ENCODE data around the gene PROZ.
A peak's percentile ranks its signal among the peaks of the same experiment; 100 is the strongest.

The PROZ gene

GRCh38 chr13:113169277-113170272, 11.1 kb downstream of the PROZ start:
- Histone ChIP-seq H3K36me3 (ENCODE audit: control insufficient read depth, insufficient read depth, low read length) (peaks cover 45% of the 10 kb centered on the region), H3K4me1 (ENCODE audit: control insufficient read depth, insufficient read depth, low read length, poor library complexity, severe bottlenecking) (peaks cover 7% of the 10 kb centered on the region), H3K27ac (ENCODE audit: low read depth, low read length, severe bottlenecking) (peak overlapping the region; percentile 5), H3K9me3 (ENCODE audit: control insufficient read depth, low read length) (no peaks in the 10 kb centered on the region), H3K4me3 (ENCODE audit: extremely low read depth, insufficient read depth, low read length, poor library complexity, severe bottlenecking) (no peak overlapping the region)
- WGBS, 2 experiments (ENCODE audit: insufficient coverage in 2 of 2): 90 to 93% methylated on average over 7 to 9 of the region's 13 CpGs

- 92 to 100% methylated on average over 3 of the region's 5 CpGs for WGBS, 2 experiments (ENCODE audit: insufficient coverage in 2 of 2)
- H3K4me1 ChIP-seq (ENCODE audit: control insufficient read depth, insufficient read depth, low read length, poor library complexity, severe bottlenecking): peaks cover 7% of the 10 kb centered on the region
- no peaks in the 10 kb centered on the region for H3K9me3 ChIP-seq (ENCODE audit: control insufficient read depth, low read length)
- H3K27ac ChIP-seq (ENCODE audit: low read depth, low read length, severe bottlenecking): no peak overlapping the region
- no peak overlapping the region for H3K4me3 ChIP-seq (ENCODE audit: extremely low read depth, insufficient read depth, low read length, poor library complexity, severe bottlenecking)
- H3K36me3 ChIP-seq (ENCODE audit: control insufficient read depth, insufficient read depth, low read length): peaks cover 54% of the 10 kb centered on the region
These were observed 12.1 kb downstream of the PROZ start for GRCh38 chr13:113170511-113170910.

GRCh38 chr13:113171250-113172125, 13.0 kb downstream of the PROZ start:
- Histone ChIP-seq H3K36me3 (ENCODE audit: control insufficient read depth, insufficient read depth, low read length) (peaks cover 63% of the 10 kb centered on the region), H3K27ac (ENCODE audit: low read depth, low read length, severe bottlenecking) (no peak overlapping the region), H3K4me1 (ENCODE audit: control insufficient read depth, insufficient read depth, low read length, poor library complexity, severe bottlenecking) (peaks cover 7% of the 10 kb centered on the region), H3K9me3 (ENCODE audit: control insufficient read depth, low read length) (no peaks in the 10 kb centered on the region), H3K4me3 (ENCODE audit: extremely low read depth, insufficient read depth, low read length, poor library complexity, severe bottlenecking) (no peak overlapping the region)
- 95% methylated on average over 32 to 34 of the region's 34 CpGs for WGBS, 2 experiments (ENCODE audit: insufficient coverage in 2 of 2)

GRCh38 chr13:113172419-113172926, 14.0 kb downstream of the PROZ start:
- no peak overlapping the region for H3K27ac ChIP-seq (ENCODE audit: low read depth, low read length, severe bottlenecking)
- peaks cover 66% of the 10 kb centered on the region for H3K36me3 ChIP-seq (ENCODE audit: control insufficient read depth, insufficient read depth, low read length)
- peaks cover 12% of the 10 kb centered on the region for H3K4me1 ChIP-seq (ENCODE audit: control insufficient read depth, insufficient read depth, low read length, poor library complexity, severe bottlenecking)
- H3K9me3 ChIP-seq (ENCODE audit: control insufficient read depth, low read length): no peaks in the 10 kb centered on the region
- no peak overlapping the region for H3K4me3 ChIP-seq (ENCODE audit: extremely low read depth, insufficient read depth, low read length, poor library complexity, severe bottlenecking)
- WGBS, 2 experiments (ENCODE audit: insufficient coverage in 2 of 2): 94 to 98% methylated on average over 11 to 13 of the region's 13 CpGs

GRCh38 chr13:113176280-113176679, 17.8 kb downstream of the PROZ start:
- Histone ChIP-seq H3K9me3 (ENCODE audit: control insufficient read depth, low read length) (no peaks in the 10 kb centered on the region), H3K27ac (ENCODE audit: low read depth, low read length, severe bottlenecking) (no peak overlapping the region), H3K4me3 (ENCODE audit: extremely low read depth, insufficient read depth, low read length, poor library complexity, severe bottlenecking) (no peak overlapping the region), H3K36me3 (ENCODE audit: control insufficient read depth, insufficient read depth, low read length) (peaks cover 76% of the 10 kb centered on the region), H3K4me1 (ENCODE audit: control insufficient read depth, insufficient read depth, low read length, poor library complexity, severe bottlenecking) (peaks cover 34% of the 10 kb centered on the region)
- 93 to 100% methylated on average over 3 of the region's 5 CpGs for WGBS, 2 experiments (ENCODE audit: insufficient coverage in 2 of 2)

GRCh38 chr13:113176822-113177221, 18.4 kb downstream of the PROZ start:
- peaks cover 76% of the 10 kb centered on the region for H3K36me3 ChIP-seq (ENCODE audit: control insufficient read depth, insufficient read depth, low read length)
- WGBS, 2 experiments (ENCODE audit: insufficient coverage in 2 of 2): 96 to 100% methylated on average over 5 to 6 of the region's 14 CpGs

GRCh38 chr13:113178070-113178895, 19.8 kb downstream of the PROZ start:
- Histone ChIP-seq H3K27ac (ENCODE audit: low read depth, low read length, severe bottlenecking) (peak overlapping the region; percentile 94), H3K4me3 (ENCODE audit: extremely low read depth, insufficient read depth, low read length, poor library complexity, severe bottlenecking) (no peak overlapping the region), H3K4me1 (ENCODE audit: control insufficient read depth, insufficient read depth, low read length, poor library complexity, severe bottlenecking) (peaks cover 34% of the 10 kb centered on the region), H3K36me3 (ENCODE audit: control insufficient read depth, insufficient read depth, low read length) (peaks cover 76% of the 10 kb centered on the region), H3K9me3 (ENCODE audit: control insufficient read depth, low read length) (no peaks in the 10 kb centered on the region)
- 85 to 90% methylated on average over 12 to 14 of the region's 25 CpGs for WGBS, 2 experiments (ENCODE audit: insufficient coverage in 2 of 2)

More at GRCh38 chr13:113176822-113177221, 18.4 kb downstream of the PROZ start:
- Histone ChIP-seq H3K27ac (ENCODE audit: low read depth, low read length, severe bottlenecking) (no peak overlapping the region), H3K9me3 (ENCODE audit: control insufficient read depth, low read length) (no peaks in the 10 kb centered on the region), H3K4me3 (ENCODE audit: extremely low read depth, insufficient read depth, low read length, poor library complexity, severe bottlenecking) (no peak overlapping the region), H3K4me1 (ENCODE audit: control insufficient read depth, insufficient read depth, low read length, poor library complexity, severe bottlenecking) (peaks cover 34% of the 10 kb centered on the region)

- 92% methylated on average over 2 of the region's 3 CpGs; no CpG with 5 or more reads in 1 of the 2 experiments for WGBS, 2 experiments (ENCODE audit: insufficient coverage in 2 of 2)
- H3K27ac ChIP-seq (ENCODE audit: low read depth, low read length, severe bottlenecking): peak overlapping the region; percentile 94
- peaks cover 81% of the 10 kb centered on the region for H3K36me3 ChIP-seq (ENCODE audit: control insufficient read depth, insufficient read depth, low read length)
- H3K4me3 ChIP-seq (ENCODE audit: extremely low read depth, insufficient read depth, low read length, poor library complexity, severe bottlenecking): no peak overlapping the region
- no peaks in the 10 kb centered on the region for H3K9me3 ChIP-seq (ENCODE audit: control insufficient read depth, low read length)
- H3K4me1 ChIP-seq (ENCODE audit: control insufficient read depth, insufficient read depth, low read length, poor library complexity, severe bottlenecking): peaks cover 34% of the 10 kb centered on the region
These were observed 20.4 kb downstream of the PROZ start for GRCh38 chr13:113178896-113179167.

GRCh38 chr13:113179374-113180230, 21.2 kb downstream of the PROZ start:
- H3K27ac ChIP-seq (ENCODE audit: low read depth, low read length, severe bottlenecking): peak overlapping the region; percentile 94
- H3K4me1 ChIP-seq (ENCODE audit: control insufficient read depth, insufficient read depth, low read length, poor library complexity, severe bottlenecking): peaks cover 36% of the 10 kb centered on the region
- WGBS, 2 experiments (ENCODE audit: insufficient coverage in 2 of 2): 67 to 70% methylated on average over 22 to 24 of the region's 28 CpGs
- H3K4me3 ChIP-seq (ENCODE audit: extremely low read depth, insufficient read depth, low read length, poor library complexity, severe bottlenecking): no peak overlapping the region
- H3K36me3 ChIP-seq (ENCODE audit: control insufficient read depth, insufficient read depth, low read length): peaks cover 88% of the 10 kb centered on the region
- no peaks in the 10 kb centered on the region for H3K9me3 ChIP-seq (ENCODE audit: control insufficient read depth, low read length)
